GDM1 (cell line): ENCODE results near the gene ALDH4A1.

Experiments used
- DNase-seq: peaks from one replicate; lab custom pipeline; 2025; lab: John Stamatoyannopoulos, UW

Gene ALDH4A1

DNA sequence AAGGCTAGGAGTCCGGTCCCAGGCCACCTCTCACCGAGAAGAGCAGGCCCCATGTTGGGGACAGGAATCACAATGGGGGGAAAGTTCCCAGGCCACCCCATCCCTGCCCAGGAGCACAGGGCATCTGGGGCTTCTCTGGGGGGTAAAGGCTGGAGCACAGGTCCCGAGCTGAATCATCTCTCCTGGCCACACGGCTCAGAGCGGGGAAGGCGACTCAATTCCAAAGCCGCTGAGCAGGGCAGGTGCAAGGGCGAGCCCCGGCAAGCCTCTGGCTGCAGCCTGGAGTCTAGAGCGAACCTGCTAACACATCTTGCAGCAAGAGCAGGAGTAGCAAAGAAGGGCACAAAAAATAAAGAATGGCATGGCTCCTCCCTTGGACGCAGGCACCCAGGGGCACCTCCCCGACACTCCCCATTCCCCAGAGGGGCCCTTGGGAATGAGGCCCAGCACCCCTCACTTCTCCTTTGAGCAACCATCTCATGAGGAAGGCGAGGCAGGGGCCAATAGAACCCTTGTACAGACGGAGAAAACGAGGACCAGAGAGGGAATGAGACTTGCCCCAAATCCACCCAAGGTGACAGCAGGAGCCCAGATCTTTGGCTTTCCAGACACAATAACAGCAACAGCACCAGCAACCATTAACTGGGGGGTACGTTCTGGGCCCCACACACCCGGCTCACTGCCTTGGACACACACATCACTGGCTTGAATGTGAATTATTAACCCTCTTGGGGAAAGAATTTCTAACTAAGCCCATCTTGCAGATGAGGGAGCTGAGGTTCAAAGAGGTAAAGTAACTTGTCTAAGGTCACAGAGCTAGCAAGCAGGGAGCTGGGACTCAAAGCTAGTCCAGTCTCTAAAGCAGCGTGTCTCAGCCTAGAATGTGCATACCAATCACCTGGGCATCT, 20.7 kb upstream of the ALDH4A1 start:
- no peak for DNase-seq

DNA sequence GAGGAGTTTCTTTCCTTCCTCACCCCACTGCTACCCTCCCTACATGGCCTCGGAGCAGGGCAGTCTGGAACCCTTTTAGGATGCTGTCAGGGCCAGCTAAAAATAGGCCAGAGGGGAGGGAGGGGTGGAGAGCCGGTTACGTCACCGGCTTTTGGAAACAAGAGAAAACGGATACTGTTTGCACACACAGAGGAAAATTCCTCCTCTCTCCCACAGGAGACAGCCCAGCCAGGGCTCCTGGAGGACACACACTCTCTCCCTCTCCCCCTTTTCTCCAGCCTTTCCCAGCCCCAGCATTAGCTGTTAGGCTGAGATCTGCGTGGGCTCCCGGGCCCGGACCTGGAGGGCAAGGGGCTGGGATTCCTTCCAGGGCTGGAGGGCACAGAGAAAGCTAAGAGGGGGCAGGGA, 20.0 kb upstream of the ALDH4A1 start:
- DNase-seq, result no peak

- no peak for DNase-seq
Measured at GRCh38 chr1:18921516-18922251, 19.3 kb upstream of the ALDH4A1 start.

DNA sequence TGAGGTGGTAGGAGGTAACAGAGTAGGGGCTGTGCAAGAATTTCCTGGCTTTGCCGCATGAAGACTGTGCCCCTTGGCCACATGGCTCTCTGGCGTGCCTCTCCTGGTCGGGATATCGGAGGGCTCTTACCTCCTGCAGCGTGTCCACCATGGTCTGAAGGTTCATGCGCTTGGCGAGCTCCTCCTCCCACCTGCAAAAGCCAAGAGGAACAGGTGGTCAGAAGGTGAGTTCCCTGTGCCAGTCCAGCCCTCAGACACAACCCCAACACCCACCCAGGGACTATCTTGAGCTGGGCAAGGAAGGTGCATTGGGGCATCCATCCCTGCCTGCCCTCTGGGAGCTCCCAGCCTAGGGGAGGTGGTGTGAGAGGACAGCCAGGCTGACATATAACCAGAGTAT, 18.6 kb upstream of the ALDH4A1 start:
- DNase-seq, result no peak

GRCh38 chr1:18919956-18920355, 17.6 kb upstream of the ALDH4A1 start:
- DNase-seq, result no peak

GRCh38 chr1:18919197-18919905, 17.0 kb upstream of the ALDH4A1 start:
- DNase-seq, result no peak

- no peak for DNase-seq
Measured at GRCh38 chr1:18918417-18918816, 16.1 kb upstream of the ALDH4A1 start.

- DNase-seq, result no peak
Measured at GRCh38 chr1:18917071-18917799, 14.9 kb upstream of the ALDH4A1 start.

DNA sequence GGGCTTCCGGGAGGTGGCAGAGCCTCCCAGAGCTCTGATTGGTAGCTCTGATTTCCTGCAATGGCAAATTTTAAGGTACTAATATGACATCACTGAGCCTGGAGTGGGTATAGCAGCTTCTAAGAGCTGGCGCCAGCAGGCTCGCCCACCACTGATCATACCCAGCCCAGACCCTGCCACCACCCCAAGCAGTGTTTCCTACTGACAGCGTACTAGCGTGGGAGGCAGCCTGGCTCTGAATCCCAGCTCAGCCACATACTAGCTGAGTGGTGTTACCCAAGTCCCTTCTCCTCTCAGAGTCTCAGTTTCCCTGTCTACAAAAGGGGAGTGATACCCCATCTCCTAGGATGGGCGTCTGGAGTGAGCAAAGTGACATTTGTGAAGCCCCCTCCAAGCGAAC, 13.0 kb upstream of the ALDH4A1 start:
- no peak for DNase-seq

DNA sequence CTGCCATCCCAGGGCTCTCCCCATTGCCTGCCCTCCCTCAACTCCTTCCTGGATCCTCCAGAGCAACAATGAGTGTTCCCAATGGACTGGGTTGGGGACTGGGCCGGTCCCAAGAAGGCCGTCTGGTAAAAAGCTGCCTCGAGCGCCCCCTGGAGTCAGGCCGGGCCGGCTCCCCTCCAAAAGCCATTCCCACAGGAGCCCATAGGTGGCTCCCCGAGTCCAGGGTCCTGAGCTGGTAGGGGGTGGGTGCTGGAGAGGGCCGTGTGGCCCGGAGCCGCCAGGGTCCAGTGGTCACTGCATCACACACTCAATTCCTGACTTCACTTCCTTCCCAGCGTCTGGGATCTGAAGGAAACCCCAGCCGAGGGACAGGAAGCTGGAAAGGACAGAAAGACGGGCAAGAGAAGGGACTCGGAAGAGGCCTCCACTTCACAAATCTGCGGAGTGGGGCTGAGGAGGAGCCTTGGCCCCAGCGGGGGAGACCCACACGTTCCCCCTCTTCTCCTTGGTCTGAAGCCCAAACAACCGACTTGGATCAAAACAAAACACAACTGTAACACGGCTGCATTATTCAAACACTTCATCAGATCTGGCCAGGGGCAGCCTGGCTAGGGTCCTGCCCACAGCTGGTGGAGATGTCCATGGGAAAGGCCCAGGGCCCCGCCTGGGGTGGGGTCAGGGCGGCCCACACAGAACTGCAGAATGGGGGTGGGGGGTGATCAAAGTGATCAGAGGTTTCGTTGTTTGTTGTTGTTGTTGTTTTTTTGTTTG, 10.9 kb upstream of the ALDH4A1 start:
- DNase-seq, result peak; percentile 47

GRCh38 chr1:18912550-18912949, 10.2 kb upstream of the ALDH4A1 start:
- DNase-seq, result no peak

- DNase-seq, result no peak
Measured at GRCh38 chr1:18908911-18909771, 6.8 kb upstream of the ALDH4A1 start.

- DNase-seq, result peak; percentile 60
Measured at GRCh38 chr1:18907917-18908845, 5.8 kb upstream of the ALDH4A1 start.

GRCh38 chr1:18907021-18907916, 4.9 kb upstream of the ALDH4A1 start:
- peak; percentile 47 for DNase-seq

DNA sequence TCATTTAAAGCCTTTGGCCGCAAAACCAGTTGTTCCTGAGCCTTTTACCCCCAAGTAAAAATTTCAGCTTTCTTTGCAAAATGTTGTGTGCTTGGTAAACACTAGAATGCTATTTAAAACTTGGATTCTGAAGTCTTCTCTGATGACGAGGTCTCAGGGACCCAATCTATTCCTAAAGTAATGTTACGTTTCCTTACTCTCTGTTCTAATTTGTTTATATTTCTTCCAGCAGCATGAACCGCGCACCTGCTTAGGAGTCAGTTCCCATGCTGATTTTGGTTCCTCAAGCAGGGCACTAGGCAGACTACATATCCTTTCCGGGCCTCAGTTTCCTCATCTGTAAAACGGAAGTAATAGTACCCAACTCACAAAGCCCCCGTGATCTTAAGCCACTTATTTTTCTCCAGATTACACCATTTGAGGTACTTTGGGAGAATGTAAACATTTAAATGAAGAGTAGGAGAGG, 969 bp upstream of the ALDH4A1 start:
- DNase-seq, result no peak

DNA sequence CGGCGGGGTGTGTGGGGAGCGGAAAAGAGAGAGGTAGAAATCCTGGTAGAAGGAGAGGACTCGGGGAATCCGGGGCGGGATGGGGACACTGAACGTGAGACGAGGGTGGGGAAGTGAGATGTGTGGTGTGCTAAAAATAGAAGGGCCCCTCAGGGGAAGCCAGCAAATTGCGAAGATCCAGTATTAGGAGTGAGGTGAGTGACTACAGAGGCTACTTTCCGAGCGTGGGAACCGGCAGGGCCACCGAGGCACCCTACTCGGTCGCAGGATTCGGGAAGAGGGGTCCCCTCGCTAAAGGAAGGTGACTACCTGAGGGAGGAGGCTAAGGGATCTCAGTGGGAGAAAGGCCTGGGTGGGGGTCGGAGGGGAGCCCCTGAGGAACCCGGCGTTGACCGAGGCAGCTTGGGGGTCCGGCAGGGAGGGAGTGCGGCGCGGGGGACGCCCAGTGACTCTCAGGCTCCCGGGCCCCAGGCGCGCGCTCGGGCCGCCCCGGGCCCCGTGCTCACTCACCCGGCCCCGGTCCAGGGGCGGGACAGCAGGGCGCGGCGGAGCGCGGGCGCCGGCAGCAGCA, 318 bp downstream of the ALDH4A1 start:
- no peak for DNase-seq

DNA sequence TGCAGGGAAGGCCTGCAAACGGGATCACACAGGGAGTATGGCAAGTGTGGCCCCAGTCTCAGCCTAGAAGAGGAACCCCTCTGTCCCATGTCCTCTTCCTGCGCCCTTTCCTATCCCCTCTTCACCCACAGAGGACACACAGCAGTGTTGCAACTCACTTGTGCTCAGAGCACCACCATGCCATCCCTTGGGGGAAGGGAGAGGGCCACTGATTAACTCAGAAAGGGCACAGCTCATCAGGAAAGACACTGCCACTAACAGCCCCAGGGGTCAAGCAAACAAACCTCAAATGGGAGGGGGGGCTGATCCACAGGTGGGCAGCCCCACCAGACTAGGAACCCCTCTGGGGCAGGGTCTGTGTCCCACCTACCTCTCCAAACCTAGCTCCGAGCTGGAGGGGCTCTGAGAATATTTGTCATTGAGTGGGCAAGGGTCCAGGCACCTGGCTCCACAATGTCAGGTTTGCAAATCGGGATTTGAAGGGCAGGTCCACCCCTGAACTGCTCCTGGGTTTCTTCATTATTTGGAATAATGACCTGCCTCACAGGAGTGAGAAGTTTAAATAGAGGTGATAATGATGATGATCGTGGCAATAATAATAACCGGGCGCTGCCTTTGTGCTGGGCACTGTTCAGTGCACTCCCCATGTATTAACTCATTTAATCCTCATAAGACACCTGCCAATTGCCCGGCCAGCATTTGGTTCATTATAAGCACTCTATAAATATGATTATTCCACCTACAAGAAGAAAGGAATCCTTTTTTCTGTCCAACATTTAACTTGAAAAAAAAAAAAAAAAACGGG, 1.0 kb downstream of the ALDH4A1 start:
- no peak for DNase-seq
